ENCODE results near the gene KCND2.

DNA sequence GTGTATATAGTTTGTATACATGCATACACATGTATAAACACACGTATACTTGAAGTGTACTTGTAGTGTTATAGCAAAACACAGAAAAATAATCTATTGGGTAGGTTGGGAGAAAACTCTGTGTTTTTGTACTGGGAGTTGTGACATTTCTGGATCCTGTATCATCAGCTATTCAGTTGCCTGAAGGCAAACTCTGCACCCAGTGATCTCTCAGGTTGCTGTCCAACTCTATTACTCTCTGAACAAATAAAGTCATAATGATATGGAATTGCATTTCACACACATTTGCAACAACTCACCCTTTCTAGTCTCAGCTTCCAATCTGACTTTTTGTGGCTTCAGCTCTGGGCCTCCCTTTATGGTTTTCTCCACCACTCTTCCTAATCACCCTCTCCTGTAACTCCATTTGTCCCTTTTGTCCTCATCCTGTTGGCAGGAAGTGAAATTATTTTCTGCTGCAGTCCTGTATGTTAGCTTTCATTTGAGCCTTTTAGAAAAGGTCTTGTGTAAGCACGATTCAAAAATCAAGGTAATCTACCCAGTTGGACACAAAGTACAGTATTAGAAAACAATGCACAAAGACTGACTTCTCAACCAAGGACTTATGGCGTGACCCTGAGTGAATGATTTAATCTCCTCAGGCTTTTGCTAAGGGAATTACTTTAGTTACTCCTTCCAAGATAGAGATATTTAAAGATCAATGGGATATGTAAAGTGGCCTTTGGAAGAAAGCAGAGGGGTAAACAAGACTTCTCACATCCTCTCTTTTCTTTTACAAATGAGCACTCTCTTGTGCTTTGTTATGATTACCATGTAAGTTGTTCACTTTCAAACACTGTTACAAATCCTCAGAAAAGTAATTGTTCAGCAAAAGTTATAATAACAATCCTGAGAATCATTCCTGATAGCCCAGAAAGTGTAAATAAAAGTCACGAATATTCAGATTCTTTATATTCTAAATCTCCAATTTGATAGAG, 249.1 kb downstream of the KCND2 start:
- TF ChIP-seq EP300 (IDR thresholded peaks at IDR 0.05; ENCODE audit: borderline replicate concordance) (no peak), REST (IDR thresholded peaks at IDR 0.05; ENCODE audit: low read depth) (no peak), NFIC (IDR thresholded peaks at IDR 0.05) (no peak), EGR1 (IDR thresholded peaks at IDR 0.05) (no peak), YY1 (IDR thresholded peaks at IDR 0.05; ENCODE audit: low read depth) (no peak), RAD21 (IDR thresholded peaks at IDR 0.05; ENCODE audit: low read depth) (no peak)
